ENCODE measurements around the gene XPC. TPM values are rescaled to one million over a fixed set of nuclear protein-coding genes. Genes with fewer than 3 reads are reported as not detected.

Gene XPC
- polyA plus RNA-seq, 1 donor from 2014 or later: 21.9 TPM

- no peak overlapping the region for H3K4me2 ChIP-seq (ENCODE audit: low read length)
- H3K4me3 ChIP-seq (ENCODE audit: low read length): no peak overlapping the region
- no peaks in the 10 kb centered on the region for H4K20me1 ChIP-seq (ENCODE audit: insufficient read depth)
- no peaks in the 10 kb centered on the region for H3K9me2 ChIP-seq (ENCODE audit: insufficient read depth, low read length)
- no peak for TF ChIP-seq TAF1 (IDR thresholded peaks at IDR 0.05; ENCODE audit: low read depth)
- TF ChIP-seq EP300 (conservative IDR thresholded peaks at IDR 0.05; ENCODE audit: poor library complexity, severe bottlenecking): no peak
- no peak for TF ChIP-seq POLR2AphosphoS5 (IDR thresholded peaks at IDR 0.05)
- no peak for TF ChIP-seq EZH2 (IDR thresholded peaks at IDR 0.05; ENCODE audit: borderline replicate concordance, insufficient read depth, low read length, poor library complexity, severe bottlenecking)
- TF ChIP-seq RAD21 (conservative IDR thresholded peaks at IDR 0.05): no peak
- TF ChIP-seq CTCF (IDR thresholded peaks at IDR 0.05; ENCODE audit: poor library complexity, severe bottlenecking): no peak
- no peak for TF ChIP-seq REST (IDR thresholded peaks at IDR 0.05; ENCODE audit: borderline replicate concordance)
- TF ChIP-seq SMC3 (conservative IDR thresholded peaks at IDR 0.05; ENCODE audit: poor library complexity): no peak
- no peak for TF ChIP-seq MXI1 (conservative IDR thresholded peaks at IDR 0.05; ENCODE audit: poor library complexity, severe bottlenecking)
- no peaks in the 10 kb centered on the region for H3K27me3 ChIP-seq (ENCODE audit: insufficient read depth, low read depth, low read length)
- H3F3A ChIP-seq (ENCODE audit: insufficient read depth, low read length, poor library complexity, severe bottlenecking): no peaks in the 10 kb centered on the region
- H3K9ac ChIP-seq (ENCODE audit: low read length): no peak overlapping the region
- H3K9me3 ChIP-seq (ENCODE audit: low read length): peaks cover 3% of the 10 kb centered on the region
- H3K27ac ChIP-seq (ENCODE audit: low read length): no peak overlapping the region
- no peaks in the 10 kb centered on the region for H3K79me2 ChIP-seq (replicated peaks; ENCODE audit: insufficient read depth, low read length)
- H3K36me3 ChIP-seq (ENCODE audit: insufficient read depth, low read length): peaks cover 43% of the 10 kb centered on the region
- H2AFZ ChIP-seq (ENCODE audit: low read depth, low read length): no peak overlapping the region
Observed at GRCh38 chr3:14159426-14159825, 19.0 kb downstream of the XPC start.

GRCh38 chr3:14158370-14158769, 20.0 kb downstream of the XPC start:
- H3K27me3 ChIP-seq (ENCODE audit: insufficient read depth, low read depth, low read length): no peaks in the 10 kb centered on the region
- TF ChIP-seq POLR2AphosphoS5 (IDR thresholded peaks at IDR 0.05) (no peak), TAF1 (IDR thresholded peaks at IDR 0.05; ENCODE audit: low read depth) (no peak), SMC3 (conservative IDR thresholded peaks at IDR 0.05; ENCODE audit: poor library complexity) (no peak), CTCF (IDR thresholded peaks at IDR 0.05; ENCODE audit: poor library complexity, severe bottlenecking) (no peak), EZH2 (IDR thresholded peaks at IDR 0.05; ENCODE audit: borderline replicate concordance, insufficient read depth, low read length, poor library complexity, severe bottlenecking) (no peak), MXI1 (conservative IDR thresholded peaks at IDR 0.05; ENCODE audit: poor library complexity, severe bottlenecking) (no peak), REST (IDR thresholded peaks at IDR 0.05; ENCODE audit: borderline replicate concordance) (no peak), EP300 (conservative IDR thresholded peaks at IDR 0.05; ENCODE audit: poor library complexity, severe bottlenecking) (no peak), RAD21 (conservative IDR thresholded peaks at IDR 0.05) (no peak)
- H3K27ac ChIP-seq (ENCODE audit: low read length): no peak overlapping the region
- H3K79me2 ChIP-seq (replicated peaks; ENCODE audit: insufficient read depth, low read length): no peaks in the 10 kb centered on the region
- H3F3A ChIP-seq (ENCODE audit: insufficient read depth, low read length, poor library complexity, severe bottlenecking): no peaks in the 10 kb centered on the region
- no peaks in the 10 kb centered on the region for H4K20me1 ChIP-seq (ENCODE audit: insufficient read depth)
- no peak overlapping the region for H3K4me2 ChIP-seq (ENCODE audit: low read length)
- H3K9ac ChIP-seq (ENCODE audit: low read length): no peak overlapping the region
- H3K4me3 ChIP-seq (ENCODE audit: low read length): no peak overlapping the region
- no peaks in the 10 kb centered on the region for H3K9me2 ChIP-seq (ENCODE audit: insufficient read depth, low read length)
- H2AFZ ChIP-seq (ENCODE audit: low read depth, low read length): no peak overlapping the region
- H3K36me3 ChIP-seq (ENCODE audit: insufficient read depth, low read length): peaks cover 43% of the 10 kb centered on the region
- H3K9me3 ChIP-seq (ENCODE audit: low read length): peaks cover 3% of the 10 kb centered on the region
